WTC11 (cell line): ENCODE results near the gene FTSJ3.

Experiments
- ATF2 ChIP-seq: sonication (generic); formaldehyde crosslinking; IDR thresholded peaks from 2 replicates; pipeline ENCODE4 v1.8.1; 2022; ENCODE audit warnings: low read depth, missing genetic modification reagents, borderline replicate concordance
- CBFB ChIP-seq: sonication (generic); formaldehyde crosslinking; IDR thresholded peaks from 2 replicates; pipeline ENCODE4 v1.8.1; 2022; ENCODE audit warnings: mild to moderate bottlenecking, low read depth, missing genetic modification reagents
- CTCF ChIP-seq: fragments of 200-600 bp; IDR thresholded peaks from 2 replicates; pipeline ENCODE4 v1.8.0; 2022; ENCODE audit warnings: antibody characterized with exemption
- EMX1 ChIP-seq: fragments of 250-450 bp; sonication (Bioruptor Pico); IDR thresholded peaks from 2 replicates; pipeline ENCODE4 v1.8.0; 2021; ENCODE audit warnings: mild to moderate bottlenecking
- ESRRA ChIP-seq: sonication (generic); formaldehyde crosslinking; IDR thresholded peaks from 2 replicates; pipeline ENCODE4 v1.8.1; 2022; ENCODE audit warnings: mild to moderate bottlenecking, missing genetic modification reagents, borderline replicate concordance
- MAX ChIP-seq: sonication (generic); formaldehyde crosslinking; IDR thresholded peaks from 2 replicates; pipeline ENCODE4 v1.8.0; 2022; ENCODE audit warnings: mild to moderate bottlenecking, missing genetic modification reagents
- RELA ChIP-seq: sonication (generic); formaldehyde crosslinking; IDR thresholded peaks from 2 replicates; pipeline ENCODE4 v1.8.1; 2022; ENCODE audit warnings: missing genetic modification reagents, mild to moderate bottlenecking, borderline replicate concordance
- ZNF317 ChIP-seq: sonication (generic); formaldehyde crosslinking; IDR thresholded peaks from 2 replicates; pipeline ENCODE4 v1.8.1; 2023; ENCODE audit warnings: low read depth, mild to moderate bottlenecking, moderate library complexity, missing genetic modification reagents, borderline replicate concordance

- no peak for TF ChIP-seq ATF2 (CRISPR knock-in tag)
- no peak for TF ChIP-seq CTCF
- no peak for TF ChIP-seq ZNF317 (CRISPR knock-in tag)
- TF ChIP-seq EMX1 (CRISPR knock-in tag) = no peak
- TF ChIP-seq RELA (CRISPR knock-in tag) = no peak
- no peak for TF ChIP-seq MAX (CRISPR knock-in tag)
- no peak for TF ChIP-seq CBFB (CRISPR knock-in tag)
- no peak for TF ChIP-seq ESRRA
These were observed 3.1 kb downstream of the FTSJ3 start for GRCh38 chr17:63824362-63824761.
